ENCODE results near the gene PLK1. TPM values are rescaled to one million over a fixed set of nuclear protein-coding genes. Genes with fewer than 3 reads are reported as not detected.

Gene PLK1
- total RNA-seq, 3 donors from 2014 or later = 1.3 to 1.8 (median 1.5) TPM

Other genes starting within 250 kb of the PLK1 start
- gene COG7, start 225.7 kb upstream of the PLK1 start, total RNA-seq = 10 to 100 TPM; 18.5 to 21.8 (median 20.0) TPM
- gene GGA2, start 168.4 kb upstream of the PLK1 start, total RNA-seq = 10 to 100 TPM; 66.0 to 82.9 (median 70.0) TPM
- 10 to 100 TPM; 30.8 to 37.1 (median 33.3) TPM for gene EARS2, start 121.5 kb upstream of the PLK1 start, total RNA-seq
- gene UBFD1, start 121.2 kb upstream of the PLK1 start, total RNA-seq = 10 to 100 TPM; 69.8 to 73.8 (median 70.0) TPM
- gene NDUFAB1, start 82.6 kb upstream of the PLK1 start, total RNA-seq = 100 to 1,000 TPM; 196 to 225 (median 220) TPM
- gene PALB2, start 37.6 kb upstream of the PLK1 start, total RNA-seq = 10 to 100 TPM; 22.1 to 27.3 (median 22.9) TPM
- 10 to 100 TPM; 80.1 to 99.5 (median 94.7) TPM for gene DCTN5, start 37.4 kb upstream of the PLK1 start, total RNA-seq
- under 1 TPM in 1 of 3 donors, not detected in 2; 0.08 TPM for gene ERN2, start 34.3 kb downstream of the PLK1 start, total RNA-seq
- gene CHP2, start 76.1 kb downstream of the PLK1 start, total RNA-seq = not detected
- gene PRKCB, start 157.1 kb downstream of the PLK1 start, total RNA-seq = 10 to 100 TPM; 41.4 to 66.8 (median 63.3) TPM

All from activated T-cell treated with anti-CD3 and anti-CD28 coated beads, Interleukin-2, amount 50 U/mL, for 4 hours (primary cell).